SK-N-SH treated with all-trans-retinoic acid at 6 μM for 48 hours (cell line): ENCODE data around the gene C20orf173.
"Not testable (repeated sequence)": the region's sequence is repeated elsewhere in the genome, so short reads cannot be mapped to it uniquely, and the experiment has no call there.

Experiments used
- ESRRG ChIP-seq: fragments of 250-450 bp; sonication (Bioruptor Pico); IDR thresholded peaks from 2 replicates; pipeline ENCODE4 v1.6.1; 2021; ENCODE audit warnings: mild to moderate bottlenecking
- PATZ1 ChIP-seq: fragments of 250-450 bp; sonication (Bioruptor Pico); IDR thresholded peaks from 2 replicates; pipeline ENCODE4 v1.8.0; 2020; ENCODE audit warnings: mild to moderate bottlenecking, moderate library complexity, borderline replicate concordance
- RARB ChIP-seq: fragments of 250-450 bp; sonication (Bioruptor Pico); IDR thresholded peaks from 2 replicates; pipeline ENCODE4 v1.8.0; 2021; ENCODE audit warnings: mild to moderate bottlenecking, moderate library complexity

DNA sequence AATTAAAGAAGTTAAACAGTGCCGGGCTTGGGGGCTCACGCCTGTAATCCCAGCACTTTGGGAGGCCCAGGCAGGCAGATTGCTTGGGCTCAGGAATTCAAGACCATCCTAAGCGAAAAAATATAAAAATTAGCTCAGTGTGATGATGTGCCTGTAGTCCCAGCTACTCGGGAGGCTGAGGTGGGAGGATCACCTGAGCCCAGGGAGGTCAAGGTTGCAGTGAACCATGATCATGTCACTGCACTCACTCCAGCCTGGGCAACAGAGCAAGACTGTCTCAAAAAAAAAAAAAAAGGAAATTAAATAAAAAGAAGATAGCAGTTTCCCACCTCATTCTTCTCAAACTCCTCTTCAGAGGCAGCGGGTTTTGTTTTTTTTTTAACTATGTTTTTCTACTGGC lies 11.7 kb downstream of the C20orf173 start:
- TF ChIP-seq RARB, PATZ1, ESRRG (CRISPR knock-in tag): not testable (repeated sequence)
